Measurements from ENCODE around the gene AUTS2.

GRCh38 chr7:70523249-70523988, 925.1 kb downstream of the AUTS2 start:
- TF ChIP-seq CTCF (IDR thresholded peaks at IDR 0.05) (peak in 1 of 12 donors; percentile 13), POLR2A (IDR thresholded peaks at IDR 0.05) (no peak)
